MCF 10A (cell line): ENCODE results near the gene MRPS2. TPM values are rescaled to one million over a fixed set of nuclear protein-coding genes. Genes with fewer than 3 reads are reported as not detected.
"Not testable (repeated sequence)": the region's sequence is repeated elsewhere in the genome, so short reads cannot be mapped to it uniquely, and the experiment has no call there.

ENCODE experiments used
- BruUV-seq: library from RNA; stranded (reverse); fragments of 400-500 nt; replicated peaks from 2 replicates; lab custom pipeline; 2021; lab: Mats Ljungman, UMichigan
- CTCF ChIA-PET: fragments of 300-600 bp; sonication (Branson Sonifier 250); formaldehyde crosslinking; extraction: SDS; loops from one replicate; lab custom pipeline; 2021; ENCODE audit warnings: antibody characterized with exemption, inconsistent platforms; lab: Yijun Ruan, JAX
- POLR2A ChIA-PET: fragments of 300-600, 350-650 bp; sonication (Branson Sonifier 250); formaldehyde crosslinking; extraction: SDS; loops from one replicate; lab custom pipeline; 2020; ENCODE audit warnings: antibody characterized with exemption, inconsistent platforms; lab: Yijun Ruan, JAX
- DNase-seq: peaks from one replicate; pipeline ENCODE4 v3.0.0-alpha.2; 2018; ENCODE audit not compliant: unreplicated experiment
- H3K27ac Mint-ChIP-seq: one replicate; pipeline ENCODE4 v1.8.0; 2022; ENCODE audit warnings: mild to moderate bottlenecking, low read depth, mixed read lengths; ENCODE audit not compliant: unreplicated experiment
- H3K27me3 Mint-ChIP-seq: one replicate; pipeline ENCODE4 v1.8.0; 2022; ENCODE audit warnings: mixed read lengths; ENCODE audit not compliant: insufficient read depth, unreplicated experiment
- H3K36me3 Mint-ChIP-seq: one replicate; pipeline ENCODE4 v1.8.0; 2022; ENCODE audit warnings: mild to moderate bottlenecking, moderate library complexity, mixed read lengths; ENCODE audit not compliant: insufficient read depth, unreplicated experiment
- H3K4me1 Mint-ChIP-seq: one replicate; pipeline ENCODE4 v1.8.0; 2022; ENCODE audit warnings: mixed read lengths; ENCODE audit not compliant: insufficient read depth, unreplicated experiment
- H3K4me3 Mint-ChIP-seq: one replicate; pipeline ENCODE4 v1.8.0; 2022; ENCODE audit warnings: mild to moderate bottlenecking, moderate library complexity, mixed read lengths; ENCODE audit not compliant: unreplicated experiment
- H3K9me3 Mint-ChIP-seq: one replicate; pipeline ENCODE4 v1.8.0; 2022; ENCODE audit warnings: mixed read lengths; ENCODE audit not compliant: unreplicated experiment
- intact Hi-C: fragments of 100-400 bp; cut with micrococcal nuclease; formaldehyde crosslinking; loops from 2 replicates; pipeline ENCODE4 v1.14.1; 2022
- total RNA-seq: library from RNA; stranded (reverse); gene quantifications from 2 replicates; pipeline ENCODE4 v1.2.3, GENCODE V29; 2022
- TF ChIP-seq, protein P1 (sequence below): fragments of 200-600 bp; IDR thresholded peaks from one replicate; pipeline ENCODE4 v1.8.0; 2022; ENCODE audit warnings: antibody characterized with exemption, mild to moderate bottlenecking; ENCODE audit not compliant: unreplicated experiment

Gene MRPS2
- total RNA-seq, 1 experiment from 2014 or later: 45.8 TPM

DNA sequence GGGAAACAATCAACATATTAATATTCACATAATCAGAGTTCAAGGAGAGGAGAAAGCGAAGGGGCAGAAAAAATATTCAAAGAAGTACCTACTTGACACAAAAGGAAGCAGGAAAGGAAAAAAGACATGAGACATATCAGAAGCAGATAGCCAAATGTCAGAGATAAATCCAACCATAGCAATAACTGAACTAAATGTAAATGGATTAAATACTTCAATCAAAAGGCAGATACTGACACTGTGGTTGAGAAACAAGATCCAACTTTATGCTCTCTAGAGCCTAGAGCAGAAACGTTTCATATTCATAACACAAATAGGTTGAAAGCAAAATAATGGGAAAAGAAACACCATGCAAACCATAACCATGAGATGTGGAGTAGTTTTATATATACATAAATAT lies 9.0 kb downstream of the MRPS2 start:
- POLR2A ChIA-PET: no interaction called here

DNA sequence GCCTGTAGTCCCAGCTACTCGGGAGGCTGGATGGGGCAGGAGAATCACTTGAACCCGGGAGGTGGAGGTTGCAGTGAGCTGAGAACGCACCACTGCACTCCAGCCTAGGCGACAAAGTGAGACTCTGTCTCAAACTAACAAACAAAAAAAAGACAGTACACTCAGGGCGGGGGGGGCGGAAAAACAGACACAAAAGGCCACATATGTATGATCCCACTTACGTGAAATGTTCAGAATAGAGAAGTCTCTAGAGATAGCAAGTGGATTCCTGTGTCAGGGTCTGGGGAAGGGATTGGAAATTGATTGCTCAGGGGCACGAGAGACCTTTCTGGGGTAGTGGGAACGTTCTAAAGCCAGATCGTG lies 11.7 kb downstream of the MRPS2 start:
- ChIA-PET POLR2A (no interaction called here), CTCF (no interaction called here)
- Mint-ChIP-seq H3K27ac (no peak overlapping the region), H3K4me3 (no peak overlapping the region), H3K27me3 (peaks cover 2% of the 10 kb centered on the region), H3K9me3 (peaks cover 9% of the 10 kb centered on the region), H3K36me3 (no peaks in the 10 kb centered on the region), H3K4me1 (peaks cover 7% of the 10 kb centered on the region)
- no TSS peak for BruUV-seq
- intact Hi-C loops: no loop called here
- TF ChIP-seq, protein P1, sequence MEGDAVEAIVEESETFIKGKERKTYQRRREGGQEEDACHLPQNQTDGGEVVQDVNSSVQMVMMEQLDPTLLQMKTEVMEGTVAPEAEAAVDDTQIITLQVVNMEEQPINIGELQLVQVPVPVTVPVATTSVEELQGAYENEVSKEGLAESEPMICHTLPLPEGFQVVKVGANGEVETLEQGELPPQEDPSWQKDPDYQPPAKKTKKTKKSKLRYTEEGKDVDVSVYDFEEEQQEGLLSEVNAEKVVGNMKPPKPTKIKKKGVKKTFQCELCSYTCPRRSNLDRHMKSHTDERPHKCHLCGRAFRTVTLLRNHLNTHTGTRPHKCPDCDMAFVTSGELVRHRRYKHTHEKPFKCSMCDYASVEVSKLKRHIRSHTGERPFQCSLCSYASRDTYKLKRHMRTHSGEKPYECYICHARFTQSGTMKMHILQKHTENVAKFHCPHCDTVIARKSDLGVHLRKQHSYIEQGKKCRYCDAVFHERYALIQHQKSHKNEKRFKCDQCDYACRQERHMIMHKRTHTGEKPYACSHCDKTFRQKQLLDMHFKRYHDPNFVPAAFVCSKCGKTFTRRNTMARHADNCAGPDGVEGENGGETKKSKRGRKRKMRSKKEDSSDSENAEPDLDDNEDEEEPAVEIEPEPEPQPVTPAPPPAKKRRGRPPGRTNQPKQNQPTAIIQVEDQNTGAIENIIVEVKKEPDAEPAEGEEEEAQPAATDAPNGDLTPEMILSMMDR: no peak
- no peak for DNase-seq

More for the DNA sequence above, 9.0 kb downstream of the MRPS2 start:
- Mint-ChIP-seq H3K4me3 (no peak overlapping the region), H3K4me1 (peaks cover 7% of the 10 kb centered on the region), H3K36me3 (peaks cover 8% of the 10 kb centered on the region), H3K9me3 (peaks cover 9% of the 10 kb centered on the region), H3K27ac (no peak overlapping the region), H3K27me3 (no peaks in the 10 kb centered on the region)
- CTCF ChIA-PET: no interaction called here
- no TSS peak for BruUV-seq
- DNase-seq: no peak
- intact Hi-C loops: no loop called here
- TF ChIP-seq, protein P1: no peak

DNA sequence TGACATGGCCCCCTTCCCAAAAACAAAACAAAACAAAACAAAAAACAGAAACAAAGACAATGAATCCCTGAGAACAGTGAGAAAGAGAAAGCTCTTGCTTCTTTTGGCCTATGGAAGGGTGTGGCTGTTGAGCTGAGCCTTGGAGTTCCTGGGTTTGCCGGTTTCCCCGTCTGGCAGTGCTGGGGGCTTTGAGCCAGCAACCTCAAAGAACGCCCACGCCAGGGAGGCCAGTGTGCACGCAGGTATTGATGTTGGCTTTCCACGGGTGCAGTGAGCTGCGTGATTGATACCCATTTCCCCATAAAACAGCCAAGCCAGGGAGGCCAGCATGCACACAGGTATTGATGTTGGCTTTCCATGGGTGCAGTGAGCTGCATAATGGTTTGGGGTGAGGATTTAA lies 12.4 kb downstream of the MRPS2 start:
- ChIA-PET POLR2A (no interaction called here), CTCF (no interaction called here)
- no peak for DNase-seq
- Mint-ChIP-seq H3K27me3 (peaks cover 9% of the 10 kb centered on the region), H3K4me3 (no peak overlapping the region), H3K9me3 (peaks cover 9% of the 10 kb centered on the region), H3K27ac (peak overlapping the region; percentile 36), H3K36me3 (no peaks in the 10 kb centered on the region), H3K4me1 (peaks cover 7% of the 10 kb centered on the region)
- TF ChIP-seq, protein P1: no peak
- no TSS peak for BruUV-seq
- intact Hi-C loops: no loop called here

DNA sequence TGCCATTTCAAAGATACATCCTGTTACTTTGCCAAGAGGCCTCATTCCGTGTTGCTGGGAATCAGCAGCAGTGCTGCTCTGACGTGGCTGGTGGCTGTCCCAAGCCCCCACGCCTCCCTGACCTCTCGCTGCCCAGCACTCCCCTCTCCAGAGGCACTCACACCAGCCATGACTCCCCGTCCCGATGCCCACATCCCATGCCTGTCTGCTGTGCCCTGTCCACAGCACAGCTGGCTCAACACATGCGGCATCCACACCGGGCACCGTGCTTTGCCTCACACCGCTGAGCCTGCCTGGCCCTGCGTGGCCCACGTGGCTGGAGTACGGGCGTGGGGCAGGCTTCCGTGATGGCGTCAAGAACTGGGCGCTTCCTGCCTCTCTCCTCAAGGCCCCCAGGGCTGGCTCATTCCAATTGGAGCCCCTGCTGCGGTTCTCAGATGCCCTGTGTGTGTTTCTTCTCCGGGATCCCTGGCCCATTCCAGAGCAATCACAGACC lies 12.9 kb downstream of the MRPS2 start:
- Mint-ChIP-seq H3K4me1 (peaks cover 7% of the 10 kb centered on the region), H3K9me3 (peaks cover 9% of the 10 kb centered on the region), H3K36me3 (no peaks in the 10 kb centered on the region), H3K27ac (peak overlapping the region; percentile 36), H3K4me3 (no peak overlapping the region), H3K27me3 (peaks cover 14% of the 10 kb centered on the region)
- ChIA-PET CTCF (no interaction called here), POLR2A (interaction anchor here (0.7 kb wide), 1 partner anchor 576 kb away, joined by 3 read pairs; no protein-coding TSS in a partner anchor)
- TF ChIP-seq, protein P1: no peak
- DNase-seq: no peak
- intact Hi-C loops: no loop called here
- no TSS peak for BruUV-seq

DNA sequence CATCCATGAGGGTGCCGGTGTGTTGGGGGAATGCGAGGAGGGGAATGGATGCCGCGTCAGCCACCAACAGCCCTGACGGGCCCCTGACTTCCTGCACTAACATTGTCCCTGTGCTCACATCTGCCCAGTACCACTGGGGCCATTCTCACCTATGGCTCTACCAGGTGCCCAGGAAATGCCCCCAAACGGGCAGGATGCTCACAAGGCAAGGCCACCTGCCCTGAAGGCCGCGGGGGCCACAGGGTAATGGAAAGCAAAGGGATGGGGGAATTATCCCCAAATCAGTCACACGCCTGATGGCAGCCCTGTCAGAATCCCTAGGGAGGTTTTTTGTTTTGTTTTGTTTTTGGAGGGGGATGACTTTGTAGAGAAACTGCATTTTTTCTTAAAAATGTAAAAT lies 13.4 kb downstream of the MRPS2 start:
- H3K4me1 Mint-ChIP-seq, H3K4me3 Mint-ChIP-seq, H3K9me3 Mint-ChIP-seq, H3K27ac Mint-ChIP-seq, intact Hi-C loops, BruUV-seq, H3K36me3 Mint-ChIP-seq, DNase-seq: not testable (repeated sequence)
- CTCF ChIA-PET: interaction anchor here (0.6 kb wide), 1 partner anchor 770 kb away, joined by 3 read pairs; no protein-coding TSS in a partner anchor
- POLR2A ChIA-PET: interaction anchor here (0.7 kb wide), 1 partner anchor 576 kb away, joined by 3 read pairs; no protein-coding TSS in a partner anchor
- peaks cover 19% of the 10 kb centered on the region for H3K27me3 Mint-ChIP-seq
